Measurements from ENCODE around the gene UCHL5.

The UCHL5 gene

GRCh38 chr1:193059282-193060114 is at the start of gene UCHL5, which contains the start of gene RO60:
Gene UCHL5 (minus strand): TSS chr1:193059360. CDS start chr1:193059260, 100 bp downstream.
Gene RO60 (plus strand): TSS chr1:193059612. CDS start chr1:193069055, 9,443 bp downstream.
- peak within 1 kb of the TSS; percentile 93 for H3K27ac ChIP-seq (ENCODE audit: extremely low read depth, low read depth, low read length)
- no peaks in the 10 kb centered on the region for H3K9me3 ChIP-seq (ENCODE audit: control insufficient read depth, insufficient read depth, low read depth, low read length)
- peak within 1 kb of the TSS; percentile 100 for H3K4me3 ChIP-seq (ENCODE audit: low read depth, low read length)
- CTCF ChIA-PET, result interaction anchor here (0.9 to 1.6 kb wide), 2 partner anchors 14 to 61 kb away, joined by 3 to 5 read pairs; no protein-coding TSS in a partner anchor
- H3K36me3 ChIP-seq (ENCODE audit: control insufficient read depth in 2 of 2, insufficient read depth in 1 of 2, low read length in 2 of 2), result peaks cover 0 to 3% of the 10 kb centered on the region in 2 experiments; a peak in 1 of 3 replicates
- POLR2A ChIA-PET, result interaction anchor here (0.5 to 2.2 kb wide), 13 partner anchors 11 to 253 kb away, joined by 3 to 28 read pairs (median 5); partner anchors contain the start of genes CDC73, GLRX2 and RGS2
- no peaks in the 10 kb centered on the region for H3K4me1 ChIP-seq (ENCODE audit: control insufficient read depth, insufficient read depth, low read length)
- TF ChIP-seq SETDB1 (IDR thresholded peaks at IDR 0.05; ENCODE audit: insufficient read length, low read length) (no peak), ZNF843 (tag by site-specific recombination; IDR thresholded peaks at IDR 0.05) (peak; percentile 82), GLIS1 (tag by site-specific recombination; IDR thresholded peaks at IDR 0.05) (peak; percentile 89), ZNF433 (tag by site-specific recombination; IDR thresholded peaks at IDR 0.05; ENCODE audit: low read depth) (no peak), ZNF488 (tag by site-specific recombination; IDR thresholded peaks at IDR 0.05) (no peak), REPIN1 (tag by site-specific recombination; IDR thresholded peaks at IDR 0.05; ENCODE audit: low read depth) (peak; percentile 16; the same call in 1 of the 2 replicates), ZNF692 (tag by site-specific recombination; IDR thresholded peaks at IDR 0.05) (peak; percentile 85), ZIC2 (tag by site-specific recombination; IDR thresholded peaks at IDR 0.05) (peak; percentile 91), ZNF394 (tag by site-specific recombination; IDR thresholded peaks at IDR 0.05; ENCODE audit: borderline replicate concordance) (no peak; the same call in 1 of the 2 replicates), ZNF473 (tag by site-specific recombination; IDR thresholded peaks at IDR 0.05) (no peak), ZBTB48 (tag by site-specific recombination; IDR thresholded peaks at IDR 0.05) (peak; percentile 68), ZNF530 (tag by site-specific recombination; IDR thresholded peaks at IDR 0.05; ENCODE audit: low read depth) (no peak), ZNF184 (tag by site-specific recombination; IDR thresholded peaks at IDR 0.05) (0 out of 2 replicates have a peak, but pooled peaks have one; percentile 44), ZNF174 (tag by site-specific recombination; IDR thresholded peaks at IDR 0.05) (no peak), ZXDB (tag by site-specific recombination; IDR thresholded peaks at IDR 0.05) (peak; percentile 97), ZNF24 (tag by site-specific recombination; IDR thresholded peaks at IDR 0.05) (peak; percentile 86), ZNF146 (tag by site-specific recombination; IDR thresholded peaks at IDR 0.05) (0 out of 2 replicates have a peak, but pooled peaks have one; percentile 24), ZNF704 (tag by site-specific recombination; IDR thresholded peaks at IDR 0.05) (no peak), GFI1B (tag by site-specific recombination; IDR thresholded peaks at IDR 0.05) (peak; percentile 46; the same call in 1 of the 2 replicates), ZNF560 (tag by site-specific recombination; IDR thresholded peaks at IDR 0.05; ENCODE audit: borderline replicate concordance) (no peak), ZNF18 (tag by site-specific recombination; IDR thresholded peaks at IDR 0.05) (no peak; the same call in 1 of the 2 replicates), ELK4 (IDR thresholded peaks at IDR 0.05; ENCODE audit: borderline replicate concordance, low read depth, low read length) (no peak), ZNF544 (tag by site-specific recombination; IDR thresholded peaks at IDR 0.05) (no peak), ZNF558 (tag by site-specific recombination; IDR thresholded peaks at IDR 0.05) (no peak; the same call in 1 of the 2 replicates), PRDM2 (tag by site-specific recombination; IDR thresholded peaks at IDR 0.05; ENCODE audit: borderline replicate concordance) (no peak)
